ENCODE measurements around the gene ABLIM1. TPM values are rescaled to one million over a fixed set of nuclear protein-coding genes. Genes with fewer than 3 reads are reported as not detected.
A peak's percentile ranks its signal among the peaks of the same experiment; 100 is the strongest.

ABLIM1 gene
- total and polyA plus RNA-seq, 5 donors: 149 to 462 (median 411) TPM

- Histone ChIP-seq H3K4me3 (ENCODE audit: low read length) (no peak overlapping the region), H3K9me3 (ENCODE audit: control insufficient read depth, low read length) (no peaks in the 10 kb centered on the region), H3K27ac (ENCODE audit: low read length) (peak overlapping the region; percentile 70), H3K4me1 (ENCODE audit: control insufficient read depth, insufficient read depth, low read length) (peaks cover 7% of the 10 kb centered on the region), H3K27me3 (ENCODE audit: control insufficient read depth, insufficient read depth) (no peaks in the 10 kb centered on the region)
- DNase-seq (no peak), ATAC-seq (no peak)
- WGBS: 58% methylated on average over 5 of the region's 5 CpGs
- intact Hi-C loops (cut with DNase I): no loop called here
Measured at GRCh38 chr10:114662646-114663217, 4.7 kb upstream of the ABLIM1 start.

- Histone ChIP-seq H3K9me3 (ENCODE audit: control insufficient read depth, low read length) (no peaks in the 10 kb centered on the region), H3K4me3 (ENCODE audit: low read length) (no peak overlapping the region), H3K4me1 (ENCODE audit: control insufficient read depth, insufficient read depth, low read length) (peaks cover 10% of the 10 kb centered on the region), H3K27me3 (ENCODE audit: control insufficient read depth, insufficient read depth) (no peaks in the 10 kb centered on the region), H3K27ac (ENCODE audit: low read length) (peak overlapping the region; percentile 27)
- 77% methylated on average over 3 of the region's 3 CpGs for WGBS
- ATAC-seq (no peak), DNase-seq (no peak)
- intact Hi-C loops (cut with DNase I): no loop called here
Measured at GRCh38 chr10:114661212-114661880, 3.3 kb upstream of the ABLIM1 start.

- intact Hi-C loops (cut with DNase I): no loop called here
- ATAC-seq (peak; percentile 9 to 71), DNase-seq (peak in 1 of 3 donors; percentile 54)
- no peaks in the 10 kb centered on the region for H3K27me3 ChIP-seq (ENCODE audit: control insufficient read depth, insufficient read depth)
- peak overlapping the region; percentile 66 for H3K27ac ChIP-seq (ENCODE audit: low read length)
- no peaks in the 10 kb centered on the region for H3K9me3 ChIP-seq (ENCODE audit: control insufficient read depth, low read length)
- H3K4me1 ChIP-seq (ENCODE audit: control insufficient read depth, insufficient read depth, low read length): peaks cover 20% of the 10 kb centered on the region
- 63% methylated on average over 7 of the region's 7 CpGs for WGBS
- H3K4me3 ChIP-seq (ENCODE audit: low read length): no peak overlapping the region
Measured at GRCh38 chr10:114655671-114656070, 2.4 kb downstream of the ABLIM1 start.

- no peak for ATAC-seq
- no peak for DNase-seq
- Histone ChIP-seq H3K4me1 (ENCODE audit: control insufficient read depth, insufficient read depth, low read length) (peaks cover 20% of the 10 kb centered on the region), H3K9me3 (ENCODE audit: control insufficient read depth, low read length) (no peaks in the 10 kb centered on the region), H3K4me3 (ENCODE audit: low read length) (no peak overlapping the region), H3K27ac (ENCODE audit: low read length) (peak overlapping the region; percentile 64), H3K27me3 (ENCODE audit: control insufficient read depth, insufficient read depth) (no peaks in the 10 kb centered on the region)
- WGBS: 42% methylated on average over 3 of the region's 3 CpGs
- intact Hi-C loops (cut with DNase I): no loop called here
Measured at GRCh38 chr10:114654822-114655575, 3.1 kb downstream of the ABLIM1 start.

GRCh38 chr10:114653926-114654325, 4.1 kb downstream of the ABLIM1 start:
- no peak overlapping the region for H3K4me3 ChIP-seq (ENCODE audit: low read length)
- DNase-seq (peak; percentile 28 to 71 (median 58)), ATAC-seq (peak; percentile 24 to 39)
- peaks cover 22% of the 10 kb centered on the region for H3K4me1 ChIP-seq (ENCODE audit: control insufficient read depth, insufficient read depth, low read length)
- 39% methylated on average over 4 of the region's 4 CpGs for WGBS
- intact Hi-C loops (cut with DNase I): loop anchor here in 1 of 4 donors (2.0 kb wide), 1 partner anchor 31 kb away; no protein-coding TSS in a partner anchor
- H3K9me3 ChIP-seq (ENCODE audit: control insufficient read depth, low read length): no peaks in the 10 kb centered on the region
- peak overlapping the region; percentile 6 for H3K27ac ChIP-seq (ENCODE audit: low read length)
- H3K27me3 ChIP-seq (ENCODE audit: control insufficient read depth, insufficient read depth): no peaks in the 10 kb centered on the region

GRCh38 chr10:114652402-114653368, 5.4 kb downstream of the ABLIM1 start:
- peaks cover 25% of the 10 kb centered on the region for H3K4me1 ChIP-seq (ENCODE audit: control insufficient read depth, insufficient read depth, low read length)
- 57% methylated on average over 10 of the region's 10 CpGs for WGBS
- H3K27me3 ChIP-seq (ENCODE audit: control insufficient read depth, insufficient read depth): no peaks in the 10 kb centered on the region
- ATAC-seq (peak; percentile 19 to 81), DNase-seq (no peak)
- H3K27ac ChIP-seq (ENCODE audit: low read length): peak overlapping the region; percentile 73
- intact Hi-C loops (cut with DNase I): loop anchor here in 1 of 4 donors (2.0 kb wide), 1 partner anchor 32 kb away; no protein-coding TSS in a partner anchor
- no peaks in the 10 kb centered on the region for H3K9me3 ChIP-seq (ENCODE audit: control insufficient read depth, low read length)
- no peak overlapping the region for H3K4me3 ChIP-seq (ENCODE audit: low read length)

- H3K9me3 ChIP-seq (ENCODE audit: control insufficient read depth, low read length): no peaks in the 10 kb centered on the region
- no peaks in the 10 kb centered on the region for H3K27me3 ChIP-seq (ENCODE audit: control insufficient read depth, insufficient read depth)
- H3K4me1 ChIP-seq (ENCODE audit: control insufficient read depth, insufficient read depth, low read length): peaks cover 26% of the 10 kb centered on the region
- H3K27ac ChIP-seq (ENCODE audit: low read length): peak overlapping the region; percentile 49
- WGBS: 82% methylated on average over 9 of the region's 9 CpGs
- ATAC-seq (no peak), DNase-seq (no peak)
- intact Hi-C loops (cut with DNase I): no loop called here
- H3K4me3 ChIP-seq (ENCODE audit: low read length): no peak overlapping the region
Measured at GRCh38 chr10:114650831-114651230, 7.2 kb downstream of the ABLIM1 start.

GRCh38 chr10:114650266-114650665, 7.8 kb downstream of the ABLIM1 start:
- Histone ChIP-seq H3K4me3 (ENCODE audit: low read length) (no peak overlapping the region), H3K9me3 (ENCODE audit: control insufficient read depth, low read length) (no peaks in the 10 kb centered on the region), H3K27ac (ENCODE audit: low read length) (peak overlapping the region; percentile 56), H3K4me1 (ENCODE audit: control insufficient read depth, insufficient read depth, low read length) (peaks cover 26% of the 10 kb centered on the region), H3K27me3 (ENCODE audit: control insufficient read depth, insufficient read depth) (no peaks in the 10 kb centered on the region)
- no peak for ATAC-seq
- DNase-seq: no peak
- 37% methylated on average over 1 of the region's 1 CpG for WGBS
- intact Hi-C loops (cut with DNase I): no loop called here

- intact Hi-C loops (cut with DNase I): no loop called here
- DNase-seq: no peak
- H3K27me3 ChIP-seq (ENCODE audit: control insufficient read depth, insufficient read depth): no peaks in the 10 kb centered on the region
- peaks cover 21% of the 10 kb centered on the region for H3K4me1 ChIP-seq (ENCODE audit: control insufficient read depth, insufficient read depth, low read length)
- WGBS: 67% methylated on average over 7 of the region's 7 CpGs
- H3K4me3 ChIP-seq (ENCODE audit: low read length): no peak overlapping the region
- no peak for ATAC-seq
- no peaks in the 10 kb centered on the region for H3K9me3 ChIP-seq (ENCODE audit: control insufficient read depth, low read length)
- peak overlapping the region; percentile 55 for H3K27ac ChIP-seq (ENCODE audit: low read length)
Measured at GRCh38 chr10:114649217-114649903, 8.7 kb downstream of the ABLIM1 start.

GRCh38 chr10:114648368-114648767, 9.7 kb downstream of the ABLIM1 start:
- H3K4me1 ChIP-seq (ENCODE audit: control insufficient read depth, insufficient read depth, low read length): peaks cover 19% of the 10 kb centered on the region

More at GRCh38 chr10:114648368-114648767, 9.7 kb downstream of the ABLIM1 start:
- intact Hi-C loops (cut with DNase I): no loop called here
- H3K27me3 ChIP-seq (ENCODE audit: control insufficient read depth, insufficient read depth): no peaks in the 10 kb centered on the region
- H3K4me3 ChIP-seq (ENCODE audit: low read length): no peak overlapping the region
- WGBS: 49% methylated on average over 8 of the region's 8 CpGs
- H3K27ac ChIP-seq (ENCODE audit: low read length): peak overlapping the region; percentile 89
- ATAC-seq (peak in 1 of 2 donors; percentile 15), DNase-seq (no peak)
- no peaks in the 10 kb centered on the region for H3K9me3 ChIP-seq (ENCODE audit: control insufficient read depth, low read length)
